GM12878 (cell line): ENCODE measurements around the gene HSD17B14. TPM values are rescaled to one million over a fixed set of nuclear protein-coding genes. Genes with fewer than 3 reads are reported as not detected.

Source experiments
- ATAC-seq: fragments of 200-7000 bp; cut with Tn5 transposase; 3 replicates; pipeline ENCODE4 v1.9.1; 2020; ENCODE audit warnings: mild to moderate bottlenecking, moderate library complexity
- BruUV-seq: library from RNA; stranded (reverse); fragments of 400-500 nt; replicated peaks from 2 replicates; lab custom pipeline; 2021; lab: Mats Ljungman, UMichigan
- CTCF ChIA-PET: fragments of 300-600 bp; sonication (Branson Sonifier 250); formaldehyde crosslinking; extraction: SDS; loops from one replicate; lab custom pipeline; 2021; ENCODE audit warnings: inconsistent platforms; lab: Yijun Ruan, JAX
- POLR2A ChIA-PET: fragments of 350-600 bp; formaldehyde crosslinking; extraction: SDS; loops from one replicate; lab custom pipeline; 2021; ENCODE audit warnings: inconsistent platforms; lab: Charles Lee
- RAD21 ChIA-PET: fragments of 300-600 bp; sonication (Branson Sonifier 250); formaldehyde crosslinking; loops from one replicate; lab custom pipeline; 2023; ENCODE audit warnings: antibody characterized with exemption; ENCODE audit not compliant: unreplicated experiment; lab: Charles Lee
- SMC1A ChIA-PET: fragments of 300-600 bp; sonication (Branson Sonifier 250); formaldehyde crosslinking; loops from one replicate; lab custom pipeline; 2023; ENCODE audit not compliant: unreplicated experiment, uncharacterized antibody; lab: Charles Lee
- DNase-seq: peaks from one replicate; pipeline ENCODE4 v3.0.0-alpha.2; 2011; ENCODE audit warnings: low read depth, low spot score
- FAIRE-seq: peaks from 3 replicates; lab custom pipeline; 2011; peaks lifted over from hg19 to GRCh38; lab: Jason Lieb, UNC
- H2AFZ ChIP-seq: 2 replicates; pipeline ENCODE4 v1.6.0; 2011; ENCODE audit warnings: low read depth, low read length, control low read depth; ENCODE audit not compliant: control insufficient read depth
- H3K27ac ChIP-seq: 2 replicates; pipeline ENCODE4 v1.5.1; 2011; ENCODE audit warnings: control low read depth; ENCODE audit not compliant: control insufficient read depth, insufficient read depth
- H3K27me3 ChIP-seq, 2 experiments: replicated peaks in 1 of 2; 2 replicates each; pipeline versions ENCODE4 v1.6.0 to v1.6.1; 2011; ENCODE audit warnings: low read length in 1 of 2; ENCODE audit not compliant: control insufficient read depth in 2 of 2, insufficient read depth in 2 of 2
- H3K36me3 ChIP-seq, 2 experiments: 2 replicates each; pipeline ENCODE4 v1.5.1; 2011; ENCODE audit warnings: low read length in 1 of 2; ENCODE audit not compliant: control insufficient read depth in 2 of 2, insufficient read depth in 2 of 2
- H3K4me1 ChIP-seq: 2 replicates; pipeline ENCODE4 v1.6.1; 2011; ENCODE audit warnings: mild to moderate bottlenecking, low read length, moderate library complexity, mixed read lengths; ENCODE audit not compliant: control insufficient read depth, insufficient read depth
- H3K4me2 ChIP-seq: 2 replicates; pipeline ENCODE4 v1.6.0; 2011; ENCODE audit warnings: control low read depth; ENCODE audit not compliant: control insufficient read depth, insufficient read depth
- H3K4me3 ChIP-seq: fragments of 200-600 bp; sonication (generic); 2 replicates; pipeline ENCODE4 v1.5.1; 2016
- H3K79me2 ChIP-seq: 2 replicates; pipeline ENCODE4 v1.6.0; 2011; ENCODE audit warnings: low read length; ENCODE audit not compliant: control insufficient read depth, insufficient read depth
- H3K9ac ChIP-seq: 2 replicates; pipeline ENCODE4 v1.8.0; 2011; ENCODE audit warnings: low read length, control low read depth, mixed read lengths; ENCODE audit not compliant: control insufficient read depth, insufficient read depth
- H3K9me3 ChIP-seq: replicated peaks from 3 replicates; pipeline ENCODE4 v1.5.1; 2011; ENCODE audit warnings: mild to moderate bottlenecking, low read length; ENCODE audit not compliant: control insufficient read depth, insufficient read depth
- H4K20me1 ChIP-seq: 2 replicates; pipeline ENCODE4 v1.6.0; 2011; ENCODE audit not compliant: control insufficient read depth, insufficient read depth
- CEBPB ChIP-seq, 2 experiments: fragments of 150-350 bp in 1 of 2; IDR thresholded peaks; 2 replicates each; pipeline ENCODE4 v1.6.1; 2012 to 2014; ENCODE audit warnings: low read depth in 2 of 2, low read length in 2 of 2, borderline replicate concordance in 1 of 2, inconsistent platforms in 1 of 2
- CHD2 ChIP-seq: IDR thresholded peaks from 2 replicates; pipeline ENCODE4 v1.6.1; 2011; ENCODE audit warnings: low read depth, low read length, improper control_type of control experiment, borderline replicate concordance
- MTA2 ChIP-seq: fragments of 450-650 bp; IDR thresholded peaks from 2 replicates; pipeline ENCODE4 v1.6.1; 2016; ENCODE audit warnings: low read depth, mild to moderate bottlenecking, moderate library complexity
- RAD51 ChIP-seq: fragments of 450-650 bp; IDR thresholded peaks from 2 replicates; pipeline ENCODE4 v1.6.1; 2016; ENCODE audit warnings: moderate library complexity, mild to moderate bottlenecking, inconsistent platforms
- SMAD1 ChIP-seq: fragments of 450-650 bp; IDR thresholded peaks from 2 replicates; pipeline ENCODE4 v1.6.1; 2018; ENCODE audit warnings: mild to moderate bottlenecking, low read depth; ENCODE audit not compliant: partially characterized antibody
- SMAD5 ChIP-seq: IDR thresholded peaks from 2 replicates; pipeline ENCODE4 v1.6.1; 2016; ENCODE audit warnings: antibody characterized with exemption, low read depth
- TBL1XR1 ChIP-seq: IDR thresholded peaks from 2 replicates; pipeline ENCODE4 v1.6.1; 2012; ENCODE audit warnings: low read depth, low read length, improper control_type of control experiment
- TCF7 ChIP-seq: IDR thresholded peaks from 2 replicates; pipeline ENCODE4 v1.6.1; 2014; ENCODE audit warnings: antibody characterized with exemption, borderline replicate concordance
- WGBS: methylation state at CpG from one replicate; pipeline ENCODE4 v1.1.6; 2016; ENCODE audit warnings: low lambda C conversion rate; ENCODE audit not compliant: insufficient replicate concordance, insufficient coverage; ENCODE audit errors: missing lambda C conversion rate; 5-methylcytosine and 5-hydroxymethylcytosine counted together
- in situ Hi-C: fragments of 300-500 bp; cut with MboI; formaldehyde crosslinking; loops from 9 replicates; pipeline ENCODE4 v1.14.3; 2018; ENCODE audit warnings: mixed read lengths
- intact Hi-C: fragments of 100-400 bp; cut with micrococcal nuclease; formaldehyde crosslinking; loops from one replicate; pipeline ENCODE4 v1.14.2; 2022; ENCODE audit not compliant: unreplicated experiment
- polyA plus RNA-seq, 11 experiments: library from polyadenylated mRNA; depleted of rRNA in 4 of 11; unstranded in 6 of 11; stranded (reverse) in 5 of 11; fragments of >200 nt; fragmentation: Nextera tagmentation in 4 of 11; fragmentation: Illumina TruSeq in 1 of 11; extraction: Ambion mirVana in 4 of 11; extraction: Trizol in 1 of 11; gene quantifications; 1 replicate in 1 of 11; 2 replicates in 10 of 11; pipeline versions ENCODE4 v1.2.1 to v1.2.3, GENCODE V29; 2011 to 2016; ENCODE audit warnings: inconsistent platforms in 2 of 11, missing spikeins in 2 of 11, low read depth in 1 of 11
- total RNA-seq, 4 experiments: library from RNA; depleted of rRNA in 3 of 4; stranded (reverse); fragments of >200 nt in 3 of 4; fragmentation: Illumina TruSeq in 1 of 4; extraction: Trizol in 1 of 4; gene quantifications; 2 replicates each; pipeline versions ENCODE4 v1.2.1 to v1.2.3, GENCODE V29; 2013 to 2021
- TF ChIP-seq, protein P1 (sequence below): IDR thresholded peaks from 2 replicates; pipeline ENCODE4 v1.6.1; 2011; ENCODE audit warnings: low read depth, low read length, improper control_type of control experiment, borderline replicate concordance

HSD17B14 gene
- total and polyA plus RNA-seq, 10 of the 15 experiments (the other 5 are each of a cell fraction or from before 2014, with no cell fraction given): 0.21 to 4.1 (median 0.61) TPM

DNA sequence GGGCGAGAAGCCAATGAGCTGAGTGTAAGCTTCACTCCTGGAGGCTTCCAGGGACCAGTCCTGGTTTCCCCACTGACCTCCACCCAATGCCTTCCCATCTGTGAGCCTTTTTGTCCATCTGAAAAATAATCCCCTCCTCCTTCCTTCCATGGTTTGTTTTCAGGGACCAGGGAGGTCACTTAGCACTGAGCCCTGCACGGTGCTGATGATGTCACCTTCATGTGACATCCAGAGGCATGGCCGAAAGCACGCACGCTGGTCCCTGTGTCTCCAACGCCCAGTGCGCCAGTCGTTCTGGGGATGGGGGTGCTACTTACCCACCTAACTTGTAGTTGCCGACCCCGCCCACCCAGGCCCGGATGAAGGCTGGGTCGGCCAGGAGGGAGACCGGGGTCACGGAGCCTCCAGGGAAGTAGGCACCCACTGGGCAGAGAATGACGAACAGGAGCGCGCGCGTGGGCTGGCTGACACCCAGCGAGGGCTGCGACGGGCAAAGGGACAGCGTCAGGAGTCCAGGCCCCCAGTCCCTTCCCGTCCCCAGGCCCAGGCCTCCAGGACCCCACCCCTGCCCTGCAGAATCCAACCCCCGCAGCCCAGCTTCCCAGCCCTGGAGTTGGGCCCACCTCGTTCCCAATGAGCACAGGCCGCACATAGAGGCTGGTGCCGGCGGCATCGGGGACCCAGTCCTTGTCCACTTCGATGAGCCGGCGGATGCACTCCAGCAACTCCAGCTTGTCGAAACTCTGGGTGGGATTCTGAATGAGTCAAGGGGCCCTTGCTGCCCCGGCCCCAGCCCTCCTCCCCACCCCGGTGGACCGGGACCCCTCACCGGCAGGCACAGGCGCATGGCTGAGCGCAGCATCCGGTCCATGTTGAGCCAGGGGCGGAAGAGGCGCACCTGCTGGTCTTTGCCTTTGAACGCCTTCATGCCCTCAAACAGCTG lies 36.7 kb downstream of the HSD17B14 start:
- H4K20me1 ChIP-seq: no peaks in the 10 kb centered on the region
- POLR2A ChIA-PET: interaction anchor here (0.6 to 1.2 kb wide), 3 partner anchors 10 to 70 kb away, joined by 3 to 5 read pairs (median 4); no protein-coding TSS in a partner anchor
- no peak overlapping the region; the same call in 1 of the 2 replicates for H3K27ac ChIP-seq
- in situ Hi-C loops: loop anchor here (5.0 kb wide), 2 partner anchors 38 to 173 kb away; partner anchors contain the start of gene HSD17B14
- H3K4me3 ChIP-seq: no peak overlapping the region
- RAD21 ChIA-PET: no interaction called here
- no peaks in the 10 kb centered on the region; a peak in 1 of 4 replicates for H3K36me3 ChIP-seq
- H3K9ac ChIP-seq: no peak overlapping the region
- CTCF ChIA-PET: interaction anchor here (0.6 to 26.1 kb wide), 3 partner anchors 12 to 44 kb away, joined by 3 to 520 read pairs (median 3); partner anchors contain the start of gene HSD17B14
- no peak for FAIRE-seq
- no TSS peak for BruUV-seq
- H3K27me3 ChIP-seq: no peaks in the 10 kb centered on the region
- no peaks in the 10 kb centered on the region for H3K79me2 ChIP-seq
- H3K4me2 ChIP-seq: no peak overlapping the region
- TF ChIP-seq MTA2 (no peak), CHD2 (no peak), TBL1XR1 (no peak), SMAD1 (no peak), SMAD5 (no peak), CEBPB (IDR thresholded peaks at IDR 0.05; ENCODE audit: borderline replicate concordance in 1 of 2, low read depth in 2 of 2, low read length in 2 of 2) (no peak), RAD51 (no peak), TCF7 (no peak)
- TF ChIP-seq, protein P1, sequence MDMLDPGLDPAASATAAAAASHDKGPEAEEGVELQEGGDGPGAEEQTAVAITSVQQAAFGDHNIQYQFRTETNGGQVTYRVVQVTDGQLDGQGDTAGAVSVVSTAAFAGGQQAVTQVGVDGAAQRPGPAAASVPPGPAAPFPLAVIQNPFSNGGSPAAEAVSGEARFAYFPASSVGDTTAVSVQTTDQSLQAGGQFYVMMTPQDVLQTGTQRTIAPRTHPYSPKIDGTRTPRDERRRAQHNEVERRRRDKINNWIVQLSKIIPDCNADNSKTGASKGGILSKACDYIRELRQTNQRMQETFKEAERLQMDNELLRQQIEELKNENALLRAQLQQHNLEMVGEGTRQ: no peak
- peaks cover 6% of the 10 kb centered on the region for H3K4me1 ChIP-seq
- 96% methylated on average over 40 of the region's 44 CpGs for WGBS
- no peak for ATAC-seq
- SMC1A ChIA-PET: no interaction called here
- H3K9me3 ChIP-seq: no peaks in the 10 kb centered on the region
- intact Hi-C loops: no loop called here
- no peak for DNase-seq
- H2AFZ ChIP-seq: no peak overlapping the region
